Vagina (tissue), 2 donors: Measurements from ENCODE around the gene CYP2E1.

ENCODE experiments used
- POLR2A ChIP-seq, 2 donors: fragments of 450-650 bp; IDR thresholded peaks; one replicate each; pipeline ENCODE4 v1.6.1; 2017; ENCODE audit warnings: antibody characterized with exemption in 2 of 2, mild to moderate bottlenecking in 2 of 2, moderate library complexity in 2 of 2
- POLR2AphosphoS5 ChIP-seq, 2 donors: sonication (generic); formaldehyde crosslinking; IDR thresholded peaks; one replicate each; pipeline ENCODE4 v1.9.0; 2017; ENCODE audit warnings: antibody characterized with exemption in 2 of 2, mild to moderate bottlenecking in 2 of 2, low read depth in 1 of 2; ENCODE audit not compliant: insufficient read depth in 1 of 2
- TF ChIP-seq, protein P1 (sequence below), 3 experiments: fragments of 450-650 bp in 2 of 3; fragments of 200-600 bp in 1 of 3; sonication (generic) in 1 of 3; IDR thresholded peaks; one replicate each; pipeline ENCODE4 v1.5.1; 2017 to 2019; ENCODE audit warnings: antibody characterized with exemption in 3 of 3, mild to moderate bottlenecking in 2 of 3, moderate library complexity in 2 of 3

DNA sequence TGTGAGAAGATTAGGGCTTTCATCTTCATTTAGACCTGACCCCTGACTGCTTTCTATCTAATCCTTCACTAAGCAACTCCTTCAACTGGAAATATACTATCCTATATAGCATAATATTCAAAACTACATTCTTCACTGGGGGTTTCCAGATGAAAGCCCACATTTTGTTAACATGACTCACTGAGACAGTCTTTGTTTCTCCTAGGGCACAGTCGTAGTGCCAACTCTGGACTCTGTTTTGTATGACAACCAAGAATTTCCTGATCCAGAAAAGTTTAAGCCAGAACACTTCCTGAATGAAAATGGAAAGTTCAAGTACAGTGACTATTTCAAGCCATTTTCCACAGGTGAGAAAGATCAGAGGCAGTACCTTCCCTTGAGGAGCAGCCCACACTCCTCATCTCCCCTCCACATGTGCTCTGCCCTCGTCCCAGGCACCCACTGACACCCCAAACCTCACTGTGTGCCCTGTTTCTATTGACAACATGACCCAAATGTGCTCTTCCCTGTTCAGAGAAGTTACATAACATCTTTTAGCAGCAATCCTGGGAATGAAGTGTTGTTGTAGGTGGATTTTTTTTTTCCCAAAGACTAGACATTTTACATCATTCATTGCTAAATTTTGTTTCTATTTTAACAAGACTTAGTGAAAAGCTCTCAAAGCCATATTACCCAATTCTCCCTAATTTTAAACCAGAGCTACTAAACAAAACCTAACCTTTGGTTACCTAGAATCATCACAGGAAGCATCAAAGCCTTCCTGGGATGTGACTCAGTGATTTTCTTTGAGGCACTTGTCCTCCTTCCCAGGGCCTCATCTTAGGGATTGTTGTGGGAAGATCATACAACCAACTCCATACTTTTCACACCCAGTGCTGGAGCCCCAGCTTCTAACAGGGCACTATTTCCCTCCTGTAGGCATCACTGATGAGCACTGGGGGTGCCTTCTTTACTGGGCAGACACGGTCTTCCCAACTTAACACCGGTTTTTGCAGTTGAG, 10.7 kb downstream of the CYP2E1 start:
- TF ChIP-seq, protein P1, sequence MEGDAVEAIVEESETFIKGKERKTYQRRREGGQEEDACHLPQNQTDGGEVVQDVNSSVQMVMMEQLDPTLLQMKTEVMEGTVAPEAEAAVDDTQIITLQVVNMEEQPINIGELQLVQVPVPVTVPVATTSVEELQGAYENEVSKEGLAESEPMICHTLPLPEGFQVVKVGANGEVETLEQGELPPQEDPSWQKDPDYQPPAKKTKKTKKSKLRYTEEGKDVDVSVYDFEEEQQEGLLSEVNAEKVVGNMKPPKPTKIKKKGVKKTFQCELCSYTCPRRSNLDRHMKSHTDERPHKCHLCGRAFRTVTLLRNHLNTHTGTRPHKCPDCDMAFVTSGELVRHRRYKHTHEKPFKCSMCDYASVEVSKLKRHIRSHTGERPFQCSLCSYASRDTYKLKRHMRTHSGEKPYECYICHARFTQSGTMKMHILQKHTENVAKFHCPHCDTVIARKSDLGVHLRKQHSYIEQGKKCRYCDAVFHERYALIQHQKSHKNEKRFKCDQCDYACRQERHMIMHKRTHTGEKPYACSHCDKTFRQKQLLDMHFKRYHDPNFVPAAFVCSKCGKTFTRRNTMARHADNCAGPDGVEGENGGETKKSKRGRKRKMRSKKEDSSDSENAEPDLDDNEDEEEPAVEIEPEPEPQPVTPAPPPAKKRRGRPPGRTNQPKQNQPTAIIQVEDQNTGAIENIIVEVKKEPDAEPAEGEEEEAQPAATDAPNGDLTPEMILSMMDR (IDR thresholded peaks at IDR 0.05) = no peak
- TF ChIP-seq POLR2AphosphoS5 (IDR thresholded peaks at IDR 0.05; ENCODE audit: insufficient read depth in 1 of 2, low read depth in 1 of 2) (no peak), POLR2A (IDR thresholded peaks at IDR 0.05) (no peak)
